GM12878 (cell line): ENCODE measurements around the gene CYP4F8. TPM values are rescaled to one million over a fixed set of nuclear protein-coding genes. Genes with fewer than 3 reads are reported as not detected.
A peak's percentile ranks its signal among the peaks of the same experiment; 100 is the strongest.

Experiments
- ATAC-seq: fragments of 200-7000 bp; cut with Tn5 transposase; 3 replicates; pipeline ENCODE4 v1.9.1; 2020; ENCODE audit warnings: mild to moderate bottlenecking, moderate library complexity
- Bru-seq: library from RNA; stranded (reverse); fragments of 400-500 nt; gene quantifications from one replicate; lab custom pipeline; 2021; lab: Mats Ljungman, UMichigan
- BruChase-seq, 2 experiments: library from RNA; stranded (reverse); fragments of 400-500 nt; gene quantifications; one replicate each; lab custom pipeline; 2021; lab: Mats Ljungman, UMichigan
- BruUV-seq: library from RNA; stranded (reverse); fragments of 400-500 nt; replicated peaks from 2 replicates; lab custom pipeline; 2021; lab: Mats Ljungman, UMichigan
- CTCF ChIA-PET: fragments of 300-600 bp; sonication (Branson Sonifier 250); formaldehyde crosslinking; extraction: SDS; loops from one replicate; lab custom pipeline; 2021; ENCODE audit warnings: inconsistent platforms; lab: Yijun Ruan, JAX
- POLR2A ChIA-PET: fragments of 350-600 bp; formaldehyde crosslinking; extraction: SDS; loops from one replicate; lab custom pipeline; 2021; ENCODE audit warnings: inconsistent platforms; lab: Charles Lee
- RAD21 ChIA-PET: fragments of 300-600 bp; sonication (Branson Sonifier 250); formaldehyde crosslinking; loops from one replicate; lab custom pipeline; 2023; ENCODE audit warnings: antibody characterized with exemption; ENCODE audit not compliant: unreplicated experiment; lab: Charles Lee
- SMC1A ChIA-PET: fragments of 300-600 bp; sonication (Branson Sonifier 250); formaldehyde crosslinking; loops from one replicate; lab custom pipeline; 2023; ENCODE audit not compliant: unreplicated experiment, uncharacterized antibody; lab: Charles Lee
- DNase-seq: peaks from one replicate; pipeline ENCODE4 v3.0.0-alpha.2; 2011; ENCODE audit warnings: low read depth, low spot score
- FAIRE-seq: peaks from 3 replicates; lab custom pipeline; 2011; peaks lifted over from hg19 to GRCh38; lab: Jason Lieb, UNC
- H2AFZ ChIP-seq: 2 replicates; pipeline ENCODE4 v1.6.0; 2011; ENCODE audit warnings: low read depth, low read length, control low read depth; ENCODE audit not compliant: control insufficient read depth
- H3K27ac ChIP-seq: 2 replicates; pipeline ENCODE4 v1.5.1; 2011; ENCODE audit warnings: control low read depth; ENCODE audit not compliant: control insufficient read depth, insufficient read depth
- H3K27me3 ChIP-seq, 2 experiments: replicated peaks in 1 of 2; 2 replicates each; pipeline versions ENCODE4 v1.6.0 to v1.6.1; 2011; ENCODE audit warnings: low read length in 1 of 2; ENCODE audit not compliant: control insufficient read depth in 2 of 2, insufficient read depth in 2 of 2
- H3K36me3 ChIP-seq, 2 experiments: 2 replicates each; pipeline ENCODE4 v1.5.1; 2011; ENCODE audit warnings: low read length in 1 of 2; ENCODE audit not compliant: control insufficient read depth in 2 of 2, insufficient read depth in 2 of 2
- H3K4me1 ChIP-seq: 2 replicates; pipeline ENCODE4 v1.6.1; 2011; ENCODE audit warnings: mild to moderate bottlenecking, low read length, moderate library complexity, mixed read lengths; ENCODE audit not compliant: control insufficient read depth, insufficient read depth
- H3K4me2 ChIP-seq: 2 replicates; pipeline ENCODE4 v1.6.0; 2011; ENCODE audit warnings: control low read depth; ENCODE audit not compliant: control insufficient read depth, insufficient read depth
- H3K4me3 ChIP-seq: fragments of 200-600 bp; sonication (generic); 2 replicates; pipeline ENCODE4 v1.5.1; 2016
- H3K79me2 ChIP-seq: 2 replicates; pipeline ENCODE4 v1.6.0; 2011; ENCODE audit warnings: low read length; ENCODE audit not compliant: control insufficient read depth, insufficient read depth
- H3K9ac ChIP-seq: 2 replicates; pipeline ENCODE4 v1.8.0; 2011; ENCODE audit warnings: low read length, control low read depth, mixed read lengths; ENCODE audit not compliant: control insufficient read depth, insufficient read depth
- H3K9me3 ChIP-seq: replicated peaks from 3 replicates; pipeline ENCODE4 v1.5.1; 2011; ENCODE audit warnings: mild to moderate bottlenecking, low read length; ENCODE audit not compliant: control insufficient read depth, insufficient read depth
- H4K20me1 ChIP-seq: 2 replicates; pipeline ENCODE4 v1.6.0; 2011; ENCODE audit not compliant: control insufficient read depth, insufficient read depth
- CEBPB ChIP-seq, 2 experiments: fragments of 150-350 bp in 1 of 2; IDR thresholded peaks; 2 replicates each; pipeline ENCODE4 v1.6.1; 2012 to 2014; ENCODE audit warnings: low read depth in 2 of 2, low read length in 2 of 2, borderline replicate concordance in 1 of 2, inconsistent platforms in 1 of 2
- CREM ChIP-seq: IDR thresholded peaks from 2 replicates; pipeline ENCODE4 v1.6.1; 2014; ENCODE audit warnings: antibody characterized with exemption, low read depth
- DPF2 ChIP-seq: fragments of 450-650 bp; IDR thresholded peaks from 2 replicates; pipeline ENCODE4 v1.6.1; 2017; ENCODE audit warnings: mild to moderate bottlenecking
- GABPA ChIP-seq: IDR thresholded peaks from 2 replicates; pipeline ENCODE4 v1.6.1; 2014; ENCODE audit warnings: antibody characterized with exemption, low read depth, mild to moderate bottlenecking, inconsistent platforms
- JUNB ChIP-seq: IDR thresholded peaks from 2 replicates; pipeline ENCODE4 v1.6.1; 2016; ENCODE audit warnings: antibody characterized with exemption, mild to moderate bottlenecking
- WRNIP1 ChIP-seq: IDR thresholded peaks from 2 replicates; pipeline ENCODE4 v1.6.1; 2011; ENCODE audit warnings: low read depth, low read length, improper control_type of control experiment, borderline replicate concordance
- YY1 ChIP-seq: IDR thresholded peaks from 2 replicates; pipeline ENCODE4 v1.6.1; 2011; ENCODE audit warnings: low read depth, mild to moderate bottlenecking, low read length
- ZBED1 ChIP-seq: IDR thresholded peaks from 2 replicates; pipeline ENCODE4 v1.6.1; 2016; ENCODE audit warnings: borderline replicate concordance
- ZSCAN29 ChIP-seq: fragments of 450-650 bp; IDR thresholded peaks from 2 replicates; pipeline ENCODE4 v1.6.1; 2017; ENCODE audit warnings: mild to moderate bottlenecking, moderate library complexity
- WGBS: methylation state at CpG from one replicate; pipeline ENCODE4 v1.1.6; 2016; ENCODE audit warnings: low lambda C conversion rate; ENCODE audit not compliant: insufficient replicate concordance, insufficient coverage; ENCODE audit errors: missing lambda C conversion rate; 5-methylcytosine and 5-hydroxymethylcytosine counted together
- in situ Hi-C: fragments of 300-500 bp; cut with MboI; formaldehyde crosslinking; loops from 9 replicates; pipeline ENCODE4 v1.14.3; 2018; ENCODE audit warnings: mixed read lengths
- intact Hi-C: fragments of 100-400 bp; cut with micrococcal nuclease; formaldehyde crosslinking; loops from one replicate; pipeline ENCODE4 v1.14.2; 2022; ENCODE audit not compliant: unreplicated experiment
- long read RNA-seq, 2 experiments: library from polyadenylated mRNA; unstranded; transcript quantifications; one replicate each; pipeline ENCODE4 v2.0.0, GENCODE V29; 2019 to 2020
- polyA minus RNA-seq, 3 experiments: library from RNA; depleted of rRNA, polyadenylated mRNA; stranded (reverse); fragments of >200 nt; gene quantifications; 2 replicates each; pipeline ENCODE4 v1.2.3, GENCODE V29; 2011
- polyA plus RNA-seq, 11 experiments: library from polyadenylated mRNA; depleted of rRNA in 4 of 11; unstranded in 6 of 11; stranded (reverse) in 5 of 11; fragments of >200 nt; fragmentation: Nextera tagmentation in 4 of 11; fragmentation: Illumina TruSeq in 1 of 11; extraction: Ambion mirVana in 4 of 11; extraction: Trizol in 1 of 11; gene quantifications; 1 replicate in 1 of 11; 2 replicates in 10 of 11; pipeline versions ENCODE4 v1.2.1 to v1.2.3, GENCODE V29; 2011 to 2016; ENCODE audit warnings: inconsistent platforms in 2 of 11, missing spikeins in 2 of 11, low read depth in 1 of 11
- total RNA-seq, 4 experiments: library from RNA; depleted of rRNA in 3 of 4; stranded (reverse); fragments of >200 nt in 3 of 4; fragmentation: Illumina TruSeq in 1 of 4; extraction: Trizol in 1 of 4; gene quantifications; 2 replicates each; pipeline versions ENCODE4 v1.2.1 to v1.2.3, GENCODE V29; 2013 to 2021

CYP4F8 gene, protein sequence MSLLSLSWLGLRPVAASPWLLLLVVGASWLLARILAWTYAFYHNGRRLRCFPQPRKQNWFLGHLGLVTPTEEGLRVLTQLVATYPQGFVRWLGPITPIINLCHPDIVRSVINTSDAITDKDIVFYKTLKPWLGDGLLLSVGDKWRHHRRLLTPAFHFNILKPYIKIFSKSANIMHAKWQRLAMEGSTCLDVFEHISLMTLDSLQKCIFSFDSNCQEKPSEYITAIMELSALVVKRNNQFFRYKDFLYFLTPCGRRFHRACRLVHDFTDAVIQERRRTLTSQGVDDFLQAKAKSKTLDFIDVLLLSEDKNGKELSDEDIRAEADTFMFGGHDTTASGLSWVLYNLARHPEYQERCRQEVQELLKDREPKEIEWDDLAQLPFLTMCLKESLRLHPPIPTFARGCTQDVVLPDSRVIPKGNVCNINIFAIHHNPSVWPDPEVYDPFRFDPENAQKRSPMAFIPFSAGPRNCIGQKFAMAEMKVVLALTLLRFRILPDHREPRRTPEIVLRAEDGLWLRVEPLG
- total RNA-seq (2013; cell fraction: nucleolus; rRNA removed) = not detected in 2 replicates
- total RNA-seq (2014; rRNA removed) = not detected in 2 replicates
- total RNA-seq (2014; rRNA removed; fragmentation: Illumina TruSeq; extraction: Trizol) = not detected in 2 replicates
- not detected in 2 replicates for total RNA-seq (2021)
- polyA plus RNA-seq (2011; ENCODE audit: low read depth) = not detected
- polyA plus RNA-seq (2011; rRNA removed) = not detected in 2 replicates
- polyA plus RNA-seq (2011; cell fraction: cytosol; rRNA removed) = not detected in 2 replicates
- not detected in 2 replicates for polyA plus RNA-seq (2011; cell fraction: nucleus; rRNA removed)
- polyA plus RNA-seq (2012) = not detected in 2 replicates
- not detected in 2 replicates for polyA plus RNA-seq (2014; fragmentation: Illumina TruSeq; extraction: Trizol)
- not detected for polyA plus RNA-seq (2014; fragmentation: Nextera tagmentation; extraction: Ambion mirVana)
- not detected in 2 replicates for polyA plus RNA-seq (2014; rRNA removed)
- polyA plus RNA-seq (2016; fragmentation: Nextera tagmentation; extraction: Ambion mirVana) = not detected
- not detected in 2 replicates for polyA minus RNA-seq (2011; rRNA and poly(A)+ RNA removed)
- polyA minus RNA-seq (2011; cell fraction: cytosol; rRNA and poly(A)+ RNA removed) = not detected in 2 replicates
- not detected in 2 replicates for polyA minus RNA-seq (2011; cell fraction: nucleus; rRNA and poly(A)+ RNA removed)
- not detected for Bru-seq, nascent RNA
- BruChase-seq, experiment 1, labeled RNA remaining after a 6-hour chase = not detected
- BruChase-seq, experiment 2, labeled RNA remaining after a 2-hour chase = percentile 6 among the genes with signal in this experiment
- long read RNA-seq, experiment 1 = 0 reads
- long read RNA-seq, experiment 2 = 0 reads

DNA sequence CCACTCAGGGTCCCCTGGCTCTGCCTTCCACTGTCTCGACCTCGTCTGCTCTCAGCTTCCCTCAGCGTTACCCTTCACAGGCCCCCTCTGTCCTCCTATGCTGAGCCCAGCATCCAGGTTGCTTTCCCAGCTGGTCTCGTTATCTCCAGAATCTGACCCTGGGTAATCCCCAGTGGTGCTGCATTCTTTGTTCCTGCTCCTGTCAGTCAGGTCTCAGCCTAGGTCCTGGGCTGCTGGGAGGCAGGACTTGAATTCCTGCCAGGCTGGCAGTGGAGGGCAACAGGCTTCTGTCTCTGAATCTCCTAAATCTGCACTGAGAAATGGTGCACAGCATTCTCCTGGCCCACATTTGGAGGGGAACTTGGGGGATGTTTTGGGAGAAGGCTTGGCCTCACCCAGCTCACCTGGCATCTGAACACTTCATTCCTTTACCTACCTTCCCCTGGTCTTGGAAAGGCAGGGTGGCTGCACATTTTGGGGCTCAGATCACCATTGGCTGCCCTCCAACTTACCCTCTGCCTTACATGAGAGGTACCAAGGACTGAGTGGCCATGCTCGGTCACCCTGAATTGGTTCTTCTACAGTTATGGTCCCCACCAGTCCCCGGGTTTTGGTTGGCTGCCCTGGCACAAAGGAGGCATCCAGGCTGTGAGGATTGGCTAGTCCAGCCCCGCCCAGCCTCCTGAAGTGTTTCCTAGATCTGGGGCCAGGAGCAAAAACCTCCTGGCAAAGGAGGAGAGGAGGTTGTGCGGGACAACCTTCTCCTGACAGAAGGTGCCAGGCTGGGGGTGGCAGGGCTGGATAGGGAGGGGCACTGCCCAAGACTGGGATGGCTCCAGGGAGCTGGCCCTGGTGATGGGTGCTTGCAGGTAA lies at the start of gene CYP4F8:
Gene CYP4F8, plus strand, starts transcription at position 712 of the 873 bp plus-strand sequence. CDS start 399 bp downstream, outside the sequence.
- H3K4me2 ChIP-seq = no peak within 1 kb of the TSS
- FAIRE-seq (no peak), ATAC-seq (no peak), DNase-seq (no peak)
- ChIA-PET POLR2A (no interaction called here), SMC1A (no interaction called here), RAD21 (no interaction called here), CTCF (no interaction called here)
- H3K9me3 ChIP-seq = no peaks in the 10 kb centered on the region
- no peaks in the 10 kb centered on the region for H3K79me2 ChIP-seq
- H4K20me1 ChIP-seq = no peaks in the 10 kb centered on the region
- no peak within 1 kb of the TSS for H3K9ac ChIP-seq
- no TSS peak for BruUV-seq
- no peak within 1 kb of the TSS for H2AFZ ChIP-seq
- intact Hi-C loops (no loop called here), in situ Hi-C loops (no loop called here)
- TF ChIP-seq CEBPB (IDR thresholded peaks at IDR 0.05; ENCODE audit: borderline replicate concordance in 1 of 2, low read depth in 2 of 2, low read length in 2 of 2) = no peak
- no peak for TF ChIP-seq ZBED1
- TF ChIP-seq JUNB = no peak
- no peak for TF ChIP-seq YY1
- TF ChIP-seq GABPA = no peak
- TF ChIP-seq WRNIP1 = no peak
- no peak for TF ChIP-seq CREM
- TF ChIP-seq DPF2 = no peak
- no peak for TF ChIP-seq ZSCAN29
- no peaks in the 10 kb centered on the region for H3K36me3 ChIP-seq
- WGBS = 9% methylated on average over 8 of the region's 8 CpGs
- H3K4me1 ChIP-seq = no peaks in the 10 kb centered on the region
- H3K27ac ChIP-seq = no peak within 1 kb of the TSS
- H3K27me3 ChIP-seq = no peaks in the 10 kb centered on the region; a peak in 2 of 4 replicates
- H3K4me3 ChIP-seq = no peak within 1 kb of the TSS
